H1 (cell line): ENCODE data around the gene CRTAC1.

Experiments used
- GTF2F1 ChIP-seq: IDR thresholded peaks from 2 replicates; pipeline ENCODE4 v1.6.1; 2012; ENCODE audit warnings: low read depth, low read length, improper control_type of control experiment, borderline replicate concordance
- PHF8 ChIP-seq: fragments of 200-600 bp; sonication (generic); conservative IDR thresholded peaks from 2 replicates; pipeline ENCODE4 v1.7.1; 2012; ENCODE audit warnings: low read depth, mild to moderate bottlenecking, inconsistent platforms, low read length, moderate library complexity
- SP2 ChIP-seq: IDR thresholded peaks from 2 replicates; pipeline ENCODE4 v1.6.1; 2012; ENCODE audit warnings: mild to moderate bottlenecking, low read length, inconsistent platforms

- TF ChIP-seq PHF8 = no peak
- no peak for TF ChIP-seq GTF2F1
- TF ChIP-seq SP2 = no peak
Measured at GRCh38 chr10:97920865-97921264, 109.6 kb downstream of the CRTAC1 start.
